CD14-positive monocyte (primary cell): Measurements from ENCODE around the gene SOD3. TPM values are rescaled to one million over a fixed set of nuclear protein-coding genes. Genes with fewer than 3 reads are reported as not detected.

Experiments
- DNase-seq, 3 donors: peaks; one replicate each; pipeline ENCODE4 v3.0.0-alpha.2; 2011 to 2022
- H2AFZ ChIP-seq: 2 replicates; pipeline ENCODE4 v1.6.0; 2012; ENCODE audit warnings: mild to moderate bottlenecking, low read depth, low read length, inconsistent platforms; ENCODE audit not compliant: insufficient read depth, poor library complexity, severe bottlenecking
- H3K27ac ChIP-seq, 2 donors: 1 replicate in 1 of 2; 2 replicates in 1 of 2; pipeline ENCODE4 v1.5.1; 2012 to 2013; ENCODE audit warnings: low read length in 2 of 2, control low read depth in 1 of 2, inconsistent platforms in 1 of 2, low read depth in 1 of 2, mild to moderate bottlenecking in 1 of 2
- H3K27me3 ChIP-seq, 2 donors: one replicate each; pipeline versions ENCODE4 v1.6.0 to v1.6.1; 2011 to 2013; ENCODE audit warnings: low read length in 2 of 2; ENCODE audit not compliant: control insufficient read depth in 2 of 2, insufficient read depth in 2 of 2
- H3K36me3 ChIP-seq, 2 donors: replicated peaks in 1 of 2; 1 replicate in 1 of 2; 2 replicates in 1 of 2; pipeline versions ENCODE4 v1.5.1 to v1.6.1; 2012 to 2013; ENCODE audit warnings: low read length in 2 of 2, control low read depth in 1 of 2, inconsistent platforms in 1 of 2, mild to moderate bottlenecking in 1 of 2; ENCODE audit not compliant: insufficient read depth in 2 of 2, control insufficient read depth in 1 of 2
- H3K4me1 ChIP-seq, 2 donors: 1 replicate in 1 of 2; 2 replicates in 1 of 2; pipeline versions ENCODE4 v1.5.1 to v1.6.1; 2012 to 2013; ENCODE audit warnings: low read length in 2 of 2, control low read depth in 1 of 2, inconsistent platforms in 1 of 2, mild to moderate bottlenecking in 1 of 2, moderate library complexity in 1 of 2; ENCODE audit not compliant: insufficient read depth in 2 of 2, control insufficient read depth in 1 of 2
- H3K4me2 ChIP-seq: replicated peaks from 2 replicates; pipeline ENCODE3; 2012; ENCODE audit warnings: low read length, moderate library complexity, mild to moderate bottlenecking; ENCODE audit not compliant: poor library complexity, severe bottlenecking; ENCODE audit errors: extremely low read depth
- H3K4me3 ChIP-seq, 3 experiments: fragments of 200-600 bp in 1 of 3; sonication (generic) in 1 of 3; replicated peaks in 1 of 3; 1 replicate in 2 of 3; 2 replicates in 1 of 3; pipeline ENCODE4 v1.5.1; 2011 to 2013; ENCODE audit warnings: low read length in 3 of 3, mild to moderate bottlenecking in 3 of 3, control low read depth in 2 of 3, low read depth in 2 of 3, inconsistent platforms in 1 of 3, moderate library complexity in 1 of 3
- H3K79me2 ChIP-seq: 2 replicates; pipeline ENCODE4 v1.6.0; 2012; ENCODE audit warnings: mild to moderate bottlenecking, control low read depth, inconsistent platforms, low read length, moderate library complexity; ENCODE audit not compliant: insufficient read depth
- H3K9ac ChIP-seq: 2 replicates; pipeline ENCODE4 v1.6.0; 2017; ENCODE audit warnings: low read length, mild to moderate bottlenecking; ENCODE audit not compliant: insufficient read depth, poor library complexity, severe bottlenecking
- H3K9me3 ChIP-seq, 2 donors: replicated peaks in 1 of 2; 1 replicate in 1 of 2; 2 replicates in 1 of 2; pipeline versions ENCODE4 v1.5.1 to v1.6.1; 2012 to 2013; ENCODE audit warnings: low read length in 2 of 2, control low read depth in 1 of 2; ENCODE audit not compliant: control insufficient read depth in 1 of 2, insufficient read depth in 1 of 2
- H4K20me1 ChIP-seq: 2 replicates; pipeline ENCODE4 v1.6.0; 2012; ENCODE audit warnings: mild to moderate bottlenecking, low read length, control low read depth, moderate library complexity; ENCODE audit not compliant: insufficient read depth
- H3K27ac Mint-ChIP-seq, 7 donors: one replicate each; pipeline ENCODE4 v1.8.0; 2020; ENCODE audit warnings: mild to moderate bottlenecking in 7 of 7, mixed read lengths in 7 of 7, moderate library complexity in 6 of 7, inconsistent platforms in 2 of 7
- H3K27me3 Mint-ChIP-seq, 3 donors: one replicate each; pipeline ENCODE4 v1.8.0; 2021 to 2022; ENCODE audit warnings: low read depth in 3 of 3, mild to moderate bottlenecking in 3 of 3, mixed read lengths in 3 of 3, moderate library complexity in 3 of 3, inconsistent platforms in 1 of 3
- H3K36me3 Mint-ChIP-seq, 2 donors: one replicate each; pipeline ENCODE4 v1.8.0; 2020; ENCODE audit warnings: mixed read lengths in 2 of 2, inconsistent platforms in 1 of 2, mild to moderate bottlenecking in 1 of 2
- H3K4me1 Mint-ChIP-seq: one replicate; pipeline ENCODE4 v1.8.0; 2020; ENCODE audit warnings: mild to moderate bottlenecking, mixed read lengths
- H3K4me3 Mint-ChIP-seq, 2 donors: one replicate each; pipeline ENCODE4 v1.8.0; 2020; ENCODE audit warnings: mild to moderate bottlenecking in 2 of 2, mixed read lengths in 2 of 2, moderate library complexity in 1 of 2
- H3K9me3 Mint-ChIP-seq, 7 donors: one replicate each; pipeline ENCODE4 v1.8.0; 2020 to 2022; ENCODE audit warnings: mixed read lengths in 7 of 7, mild to moderate bottlenecking in 6 of 7, moderate library complexity in 6 of 7, inconsistent platforms in 2 of 7
- CTCF ChIP-seq: fragments of 200-600 bp; IDR thresholded peaks from one replicate; pipeline ENCODE4 v1.8.0; 2022; ENCODE audit warnings: antibody characterized with exemption, mild to moderate bottlenecking
- WGBS: methylation state at CpG from one replicate; pipeline ENCODE4 v1.1.5; 2013; ENCODE audit warnings: missing lambda C conversion rate; ENCODE audit not compliant: insufficient coverage; 5-methylcytosine and 5-hydroxymethylcytosine counted together
- intact Hi-C, 2 donors: fragments of 100-400 bp; cut with micrococcal nuclease; formaldehyde crosslinking; loops; one replicate each; pipeline versions ENCODE4 v1.15.0 to v1.15.1; 2023
- polyA plus RNA-seq, 3 donors: library from polyadenylated mRNA; depleted of rRNA in 1 of 3; unstranded in 2 of 3; stranded (reverse) in 1 of 3; fragments of 300-500 nt in 2 of 3; fragments of >200 nt in 1 of 3; fragmentation: Illumina TruSeq in 2 of 3; gene quantifications; 1 replicate in 2 of 3; 2 replicates in 1 of 3; pipeline ENCODE4 v1.2.3, GENCODE V29; 2012 to 2021

SOD3 gene
- polyA plus RNA-seq, 3 donors: not detected

DNA sequence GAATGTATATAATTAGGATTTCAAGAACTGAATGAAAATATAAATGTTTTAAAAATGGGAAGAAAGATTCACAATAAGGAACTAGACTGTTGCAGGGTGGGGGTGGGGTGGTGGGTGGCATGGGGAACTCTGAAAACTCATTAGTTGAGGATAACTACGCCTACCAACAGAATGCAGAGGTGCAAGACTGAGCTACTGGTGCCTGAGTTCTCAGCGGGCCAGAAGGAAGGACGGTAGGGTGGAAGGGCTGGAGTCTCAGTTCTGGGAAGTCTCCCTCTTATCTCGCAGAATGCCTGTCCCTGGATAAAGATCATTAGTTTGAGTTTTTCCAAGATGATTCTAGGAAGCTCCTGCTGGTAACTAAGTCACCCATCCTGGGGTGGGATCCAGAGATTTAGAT, 1.3 kb upstream of the SOD3 start:
- peak overlapping the region in 1 of 7 donors; percentile 56 for H3K27ac Mint-ChIP-seq
- H3K27me3 ChIP-seq: peaks cover 16 to 25% of the 10 kb centered on the region in 2 donors
- peak overlapping the region; percentile 17 for H2AFZ ChIP-seq
- WGBS: 25% methylated on average over 4 of the region's 4 CpGs
- H3K4me1 ChIP-seq: peaks cover 18% of the 10 kb centered on the region in 2 donors
- no peak overlapping the region for H3K9ac ChIP-seq
- no peaks in the 10 kb centered on the region for H3K36me3 ChIP-seq
- H3K27ac ChIP-seq: peak overlapping the region in 1 of 2 donors; percentile 2
- peak overlapping the region; percentile 43 for H3K4me2 ChIP-seq
- peak overlapping the region; percentile 52 to 80 for H3K4me3 Mint-ChIP-seq
- no peaks in the 10 kb centered on the region for H3K9me3 ChIP-seq
- no peaks in the 10 kb centered on the region for H3K79me2 ChIP-seq
- TF ChIP-seq CTCF: no peak
- peak in 2 of 3 donors; percentile 5 to 18 for DNase-seq
- H3K9me3 Mint-ChIP-seq: peaks cover 0 to 6% (median 2%) of the 10 kb centered on the region in 7 donors
- intact Hi-C loops: no loop called here
- no peaks in the 10 kb centered on the region for H4K20me1 ChIP-seq
- H3K4me1 Mint-ChIP-seq: peaks cover 23% of the 10 kb centered on the region
- peaks cover 16 to 22% (median 22%) of the 10 kb centered on the region in 3 donors for H3K27me3 Mint-ChIP-seq
- H3K36me3 Mint-ChIP-seq: peaks cover 0 to 6% of the 10 kb centered on the region in 2 donors
- peak overlapping the region in 2 of 3 experiments; percentile 29 to 44 for H3K4me3 ChIP-seq

DNA sequence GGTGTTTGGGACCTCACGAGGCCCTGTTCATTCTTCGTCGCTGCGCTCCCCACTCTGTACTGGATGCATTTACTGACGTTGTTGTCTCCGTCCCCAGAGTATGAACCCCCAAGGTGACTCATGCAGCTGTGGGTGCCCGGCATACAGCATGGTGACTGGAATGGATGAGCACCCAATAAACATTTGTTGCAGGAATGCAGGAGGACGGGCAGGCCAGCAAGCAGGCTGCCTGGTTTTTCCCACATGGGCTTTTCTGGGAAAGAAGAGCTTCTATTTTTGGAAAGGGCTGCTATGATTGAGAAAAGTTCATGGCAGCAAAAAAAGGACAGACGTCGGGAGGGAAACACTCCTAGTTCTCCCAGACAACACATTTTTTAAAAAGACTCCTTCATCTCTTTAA, 893 bp upstream of the SOD3 start:
- DNase-seq: no peak
- WGBS: 97% methylated on average over 7 of the region's 10 CpGs

More for the DNA sequence above, 893 bp upstream of the SOD3 start:
- H3K79me2 ChIP-seq: no peaks in the 10 kb centered on the region
- no peak overlapping the region for H3K27ac ChIP-seq
- Mint-ChIP-seq H3K4me3 (peak overlapping the region; percentile 52 to 80), H3K27me3 (peaks cover 21 to 27% (median 26%) of the 10 kb centered on the region in 3 donors), H3K36me3 (peaks cover 0 to 6% of the 10 kb centered on the region in 2 donors), H3K9me3 (peaks cover 0 to 10% (median 2%) of the 10 kb centered on the region in 7 donors), H3K4me1 (peaks cover 23% of the 10 kb centered on the region), H3K27ac (peak overlapping the region in 1 of 7 donors; percentile 56)
- H3K9ac ChIP-seq: no peak overlapping the region
- no peak overlapping the region for H2AFZ ChIP-seq
- peak overlapping the region; percentile 43 for H3K4me2 ChIP-seq
- intact Hi-C loops: no loop called here
- no peaks in the 10 kb centered on the region for H4K20me1 ChIP-seq
- no peaks in the 10 kb centered on the region for H3K36me3 ChIP-seq
- peaks cover 0 to 3% of the 10 kb centered on the region in 2 donors for H3K9me3 ChIP-seq
- H3K27me3 ChIP-seq: peaks cover 20 to 29% of the 10 kb centered on the region in 2 donors
- no peak for TF ChIP-seq CTCF
- H3K4me1 ChIP-seq: peaks cover 18 to 19% of the 10 kb centered on the region in 2 donors
- peak overlapping the region in 1 of 3 experiments; percentile 44 for H3K4me3 ChIP-seq
